ENCODE measurements around the gene OSGEP. TPM values are rescaled to one million over a fixed set of nuclear protein-coding genes. Genes with fewer than 3 reads are reported as not detected.

The OSGEP gene
- total RNA-seq, 2 donors from 2014 or later, result 54.2 to 71.7 TPM

DNA sequence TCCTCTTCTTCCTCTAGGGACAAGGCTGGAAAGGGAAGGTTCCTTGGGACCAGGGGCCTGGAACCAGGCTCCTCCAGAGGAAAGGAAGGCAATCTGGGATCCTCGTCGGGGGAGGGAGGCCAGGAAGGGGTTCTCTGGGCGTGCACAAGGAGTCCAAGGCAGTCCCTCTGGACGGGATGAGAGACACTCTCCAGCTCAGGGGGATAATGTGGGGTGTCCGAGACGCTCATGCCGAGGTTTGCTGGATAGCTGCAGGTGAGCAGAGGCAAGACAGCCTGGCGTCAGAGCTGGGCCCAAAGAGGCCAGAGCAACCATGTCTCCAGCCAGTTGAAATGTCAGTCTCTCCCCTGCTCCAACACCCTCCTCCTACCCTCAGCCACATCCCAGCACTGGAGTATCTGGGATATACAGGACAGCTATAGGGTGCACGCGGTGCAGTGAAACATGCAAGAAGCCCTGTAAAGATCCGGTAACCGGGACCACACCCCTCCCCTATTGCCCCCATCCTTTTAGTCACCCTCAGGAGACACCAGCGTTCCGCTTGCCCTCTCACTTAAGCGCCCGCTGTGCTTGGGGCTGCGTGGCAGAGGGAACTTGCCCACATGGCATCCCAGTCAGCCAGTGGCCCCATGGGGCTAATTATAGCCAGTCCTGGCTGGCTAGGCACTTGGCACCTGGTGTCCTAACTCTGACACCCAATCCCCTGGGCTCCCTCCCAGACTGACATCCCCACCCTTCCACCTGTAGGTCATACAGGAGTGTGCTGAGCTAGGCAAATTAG, 18.8 kb downstream of the OSGEP start, which contains the start of gene KLHL33:
Gene KLHL33 (minus strand): TSS at position 585 of the 781 bp plus-strand sequence. CDS start 355 bp downstream, at position 230.
- 78% methylated on average over 17 of the region's 17 CpGs for WGBS
- DNase-seq (ENCODE audit: low spot score), result no peak
- TF ChIP-seq CTCF (IDR thresholded peaks at IDR 0.05) (no peak), POLR2AphosphoS5 (IDR thresholded peaks at IDR 0.05) (no peak), POLR2A (IDR thresholded peaks at IDR 0.05) (no peak)
- H3K9me3 ChIP-seq, result no peaks in the 10 kb centered on the region
- peak within 1 kb of the TSS; percentile 9 to 14 for H3K4me3 ChIP-seq
- no peaks in the 10 kb centered on the region for H3K27me3 ChIP-seq (replicated peaks; ENCODE audit: insufficient read depth)
- H3K4me1 ChIP-seq (replicated peaks), result no peaks in the 10 kb centered on the region
- intact Hi-C loops (cut with DNase I), result no loop called here
- H3K36me3 ChIP-seq, result no peaks in the 10 kb centered on the region
- H3K27ac ChIP-seq, result peak within 1 kb of the TSS; percentile 51 to 66

- Histone ChIP-seq H3K4me3 (peak overlapping the region; percentile 9 to 14), H3K27ac (peak overlapping the region; percentile 51 to 66), H3K4me1 (replicated peaks) (no peaks in the 10 kb centered on the region), H3K27me3 (replicated peaks; ENCODE audit: insufficient read depth) (no peaks in the 10 kb centered on the region), H3K9me3 (no peaks in the 10 kb centered on the region), H3K36me3 (no peaks in the 10 kb centered on the region)
- no peak for DNase-seq (ENCODE audit: low spot score)
- 24% methylated on average over 31 of the region's 44 CpGs for WGBS
- intact Hi-C loops (cut with DNase I), result no loop called here
- TF ChIP-seq POLR2AphosphoS5 (IDR thresholded peaks at IDR 0.05) (peak; percentile 38), CTCF (IDR thresholded peaks at IDR 0.05) (no peak)
These were observed 19.7 kb downstream of the OSGEP start for GRCh38 chr14:20434701-20435581.

- intact Hi-C loops (cut with DNase I), result no loop called here
- Histone ChIP-seq H3K4me3 (no peak overlapping the region), H3K27ac (no peak overlapping the region), H3K36me3 (no peaks in the 10 kb centered on the region), H3K9me3 (no peaks in the 10 kb centered on the region), H3K4me1 (replicated peaks) (no peaks in the 10 kb centered on the region), H3K27me3 (replicated peaks; ENCODE audit: insufficient read depth) (no peaks in the 10 kb centered on the region)
- TF ChIP-seq POLR2AphosphoS5 (IDR thresholded peaks at IDR 0.05) (no peak), POLR2A (IDR thresholded peaks at IDR 0.05) (no peak), CTCF (IDR thresholded peaks at IDR 0.05) (no peak)
- 71% methylated on average over 30 of the region's 30 CpGs for whole genome bisulfite sequencing
- peak; percentile 32 for DNase-seq (ENCODE audit: low spot score)
These were observed 24.6 kb downstream of the OSGEP start for GRCh38 chr14:20429801-20430669.

DNA sequence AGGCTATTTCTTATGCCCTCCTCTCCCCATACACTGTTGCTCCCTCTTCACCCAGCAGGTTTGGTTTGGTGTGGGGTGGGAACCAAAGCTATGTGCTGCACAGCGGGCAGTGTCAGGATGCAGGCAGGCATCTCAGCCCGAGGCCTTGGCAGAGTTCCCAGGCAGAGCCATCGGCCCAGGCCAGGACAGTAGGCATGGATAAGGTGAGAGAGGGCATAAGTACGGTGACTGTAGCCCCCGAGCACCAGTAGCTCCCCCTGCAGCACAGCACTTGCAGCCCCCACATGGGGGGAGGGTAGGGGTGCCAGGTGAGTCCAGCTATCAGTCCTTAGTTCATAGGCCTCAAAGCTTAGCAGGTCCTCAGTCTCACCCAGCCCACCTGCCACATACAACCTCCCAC, 25.8 kb downstream of the OSGEP start:
- 44% methylated on average over 5 of the region's 5 CpGs for WGBS
- H3K4me1 ChIP-seq (replicated peaks), result no peaks in the 10 kb centered on the region
- intact Hi-C loops (cut with DNase I), result no loop called here
- no peak for TF ChIP-seq POLR2AphosphoS5 (IDR thresholded peaks at IDR 0.05)
- no peak for TF ChIP-seq POLR2A (IDR thresholded peaks at IDR 0.05)
- no peak for TF ChIP-seq CTCF (IDR thresholded peaks at IDR 0.05)
- H3K36me3 ChIP-seq, result no peaks in the 10 kb centered on the region
- no peaks in the 10 kb centered on the region for H3K27me3 ChIP-seq (replicated peaks; ENCODE audit: insufficient read depth)
- no peak for DNase-seq (ENCODE audit: low spot score)
- no peaks in the 10 kb centered on the region for H3K9me3 ChIP-seq
- no peak overlapping the region for H3K27ac ChIP-seq
- no peak overlapping the region for H3K4me3 ChIP-seq
